Duodenal mucosa (tissue), 2 donors: Measurements from ENCODE around the gene COG7.
"Not testable (repeated sequence)": the region's sequence is repeated elsewhere in the genome, so short reads cannot be mapped to it uniquely, and the experiment has no call there.

ENCODE experiments used
- H3K27ac ChIP-seq: one replicate; pipeline ENCODE4 v1.7.0; 2013; ENCODE audit warnings: low read depth, low read length
- H3K27me3 ChIP-seq, 2 donors: one replicate each; pipeline ENCODE4 v1.7.0; 2013; ENCODE audit warnings: low read length in 2 of 2, control low read depth in 1 of 2; ENCODE audit not compliant: insufficient read depth in 2 of 2, control insufficient read depth in 1 of 2
- H3K36me3 ChIP-seq, 2 donors: one replicate each; pipeline ENCODE4 v1.7.0; 2013; ENCODE audit warnings: low read length in 2 of 2, control low read depth in 1 of 2; ENCODE audit not compliant: insufficient read depth in 2 of 2, control insufficient read depth in 1 of 2
- H3K4me1 ChIP-seq, 2 donors: one replicate each; pipeline ENCODE4 v1.7.0; 2013; ENCODE audit warnings: low read length in 2 of 2, control low read depth in 1 of 2; ENCODE audit not compliant: insufficient read depth in 2 of 2, control insufficient read depth in 1 of 2
- H3K4me3 ChIP-seq, 2 donors: one replicate each; pipeline ENCODE4 v1.7.0; 2013; ENCODE audit warnings: low read length in 2 of 2, low read depth in 1 of 2
- H3K9ac ChIP-seq, 2 donors: one replicate each; pipeline ENCODE4 v1.7.0; 2013; ENCODE audit warnings: low read length in 2 of 2, low read depth in 1 of 2
- H3K9me3 ChIP-seq, 2 donors: one replicate each; pipeline ENCODE4 v1.7.0; 2013; ENCODE audit warnings: low read length in 2 of 2, control low read depth in 1 of 2; ENCODE audit not compliant: control insufficient read depth in 1 of 2

Gene COG7

DNA sequence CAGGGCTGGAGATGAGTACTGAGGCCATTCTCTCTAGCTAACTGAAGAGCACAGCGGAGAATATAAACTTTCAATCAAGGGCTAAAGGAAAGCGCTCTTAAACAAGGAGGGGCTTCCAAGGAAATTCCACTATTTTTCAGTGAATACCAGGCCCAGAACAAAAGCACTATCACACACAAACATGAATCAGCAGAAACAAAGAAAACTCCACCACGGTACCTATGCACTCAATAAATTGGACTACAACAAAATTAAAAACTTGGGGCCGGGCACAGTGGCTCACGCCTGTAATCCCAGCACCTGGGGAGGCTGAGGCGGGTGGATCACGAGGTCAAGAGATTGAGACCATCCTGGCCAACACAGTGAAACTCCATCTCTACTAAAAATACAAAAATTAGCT lies 15.4 kb downstream of the COG7 start:
- H3K4me3 ChIP-seq, H3K9ac ChIP-seq, H3K9me3 ChIP-seq, H3K4me1 ChIP-seq, H3K27ac ChIP-seq, H3K27me3 ChIP-seq: not testable (repeated sequence)
- H3K36me3 ChIP-seq: peaks cover 12 to 55% of the 10 kb centered on the region in 2 donors

DNA sequence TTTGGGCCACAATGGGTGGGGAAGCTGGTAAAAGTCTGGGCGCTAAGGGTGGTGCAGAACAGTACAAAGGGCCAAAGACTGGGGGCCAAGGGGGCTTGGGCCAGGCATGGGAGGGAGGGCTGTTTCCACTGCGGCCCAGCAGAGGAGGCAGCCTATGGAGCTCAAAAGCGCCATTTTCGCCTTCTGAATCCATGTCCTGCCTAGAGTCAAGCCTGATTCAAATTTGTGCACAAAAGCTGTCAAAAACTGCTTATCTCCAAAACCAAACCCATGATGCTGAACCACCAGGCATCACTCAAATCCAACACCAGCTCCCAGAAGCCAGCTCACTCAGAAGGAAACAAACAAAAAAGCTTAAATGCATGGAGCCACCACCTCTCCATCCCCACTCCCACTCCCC lies 16.0 kb downstream of the COG7 start:
- Histone ChIP-seq H3K27me3 (no peaks in the 10 kb centered on the region), H3K4me3 (no peak overlapping the region), H3K9me3 (no peaks in the 10 kb centered on the region), H3K27ac (no peak overlapping the region), H3K9ac (no peak overlapping the region), H3K36me3 (peaks cover 13 to 55% of the 10 kb centered on the region in 2 donors), H3K4me1 (no peaks in the 10 kb centered on the region)

DNA sequence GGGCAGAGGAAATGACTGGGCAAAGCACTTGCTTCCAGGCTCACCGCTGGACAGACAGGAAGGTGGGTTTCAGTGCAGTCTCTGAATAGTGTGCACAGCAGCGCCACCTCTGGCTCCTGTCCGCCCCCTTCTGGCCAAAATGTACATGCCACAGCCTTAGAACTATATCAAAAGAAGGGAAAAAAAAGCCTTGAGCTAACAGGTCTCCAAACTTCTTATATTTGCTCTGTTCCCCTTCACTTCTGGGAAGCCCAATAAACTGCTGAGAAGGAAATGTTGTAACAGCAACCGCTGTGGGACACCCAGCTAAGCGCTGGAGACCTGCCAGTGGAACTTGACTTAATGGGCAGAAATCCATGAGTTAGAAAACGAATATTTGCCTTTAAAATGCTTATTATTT lies 17.5 kb downstream of the COG7 start:
- Histone ChIP-seq H3K9ac (no peak overlapping the region), H3K4me3 (no peak overlapping the region), H3K27ac (no peak overlapping the region), H3K9me3 (no peaks in the 10 kb centered on the region), H3K27me3 (no peaks in the 10 kb centered on the region), H3K4me1 (no peaks in the 10 kb centered on the region), H3K36me3 (peaks cover 13 to 51% of the 10 kb centered on the region in 2 donors)

GRCh38 chr16:23434380-23434779 lies 18.6 kb downstream of the COG7 start:
- H3K4me3 ChIP-seq: no peak overlapping the region
- H3K9me3 ChIP-seq: no peaks in the 10 kb centered on the region
- peaks cover 13 to 50% of the 10 kb centered on the region in 2 donors for H3K36me3 ChIP-seq
- H3K27me3 ChIP-seq: no peaks in the 10 kb centered on the region
- H3K27ac ChIP-seq: no peak overlapping the region
- H3K4me1 ChIP-seq: no peaks in the 10 kb centered on the region
- H3K9ac ChIP-seq: no peak overlapping the region

DNA sequence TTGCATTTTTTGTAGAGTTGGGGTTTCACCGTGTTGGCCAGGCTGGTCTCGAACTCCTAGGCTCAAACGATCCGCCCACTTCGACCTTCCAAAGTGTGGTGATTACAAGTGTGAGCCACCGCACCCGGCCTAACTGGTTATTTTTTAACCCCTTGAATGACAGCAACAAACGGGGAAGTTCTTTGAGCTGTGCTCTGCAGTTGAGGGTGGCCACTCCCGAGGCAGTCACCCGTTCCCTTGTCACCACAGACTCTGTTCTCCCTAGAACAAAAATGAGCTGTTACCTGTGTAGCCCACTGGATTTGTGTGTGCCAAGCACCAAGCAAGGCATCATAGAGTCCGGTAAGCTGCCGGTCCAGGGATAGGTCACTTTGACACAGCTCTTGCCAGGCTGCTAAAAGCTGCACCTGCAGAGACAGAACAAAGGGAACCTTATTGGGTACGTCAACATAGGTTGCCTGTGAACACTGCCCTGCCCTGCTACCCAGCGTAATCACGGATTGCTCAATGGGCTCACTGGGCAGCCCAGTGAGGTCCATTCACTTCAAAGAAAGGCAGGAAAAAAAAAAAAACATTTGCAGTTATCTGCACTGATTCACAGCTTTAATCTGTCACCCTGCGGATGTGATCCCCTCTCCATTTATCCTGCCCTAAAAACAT lies 19.6 kb downstream of the COG7 start:
- no peaks in the 10 kb centered on the region for H3K9me3 ChIP-seq
- peaks cover 13 to 45% of the 10 kb centered on the region in 2 donors for H3K36me3 ChIP-seq
- no peak overlapping the region for H3K9ac ChIP-seq
- no peaks in the 10 kb centered on the region for H3K27me3 ChIP-seq
- H3K27ac ChIP-seq: no peak overlapping the region
- no peaks in the 10 kb centered on the region for H3K4me1 ChIP-seq
- H3K4me3 ChIP-seq: no peak overlapping the region

DNA sequence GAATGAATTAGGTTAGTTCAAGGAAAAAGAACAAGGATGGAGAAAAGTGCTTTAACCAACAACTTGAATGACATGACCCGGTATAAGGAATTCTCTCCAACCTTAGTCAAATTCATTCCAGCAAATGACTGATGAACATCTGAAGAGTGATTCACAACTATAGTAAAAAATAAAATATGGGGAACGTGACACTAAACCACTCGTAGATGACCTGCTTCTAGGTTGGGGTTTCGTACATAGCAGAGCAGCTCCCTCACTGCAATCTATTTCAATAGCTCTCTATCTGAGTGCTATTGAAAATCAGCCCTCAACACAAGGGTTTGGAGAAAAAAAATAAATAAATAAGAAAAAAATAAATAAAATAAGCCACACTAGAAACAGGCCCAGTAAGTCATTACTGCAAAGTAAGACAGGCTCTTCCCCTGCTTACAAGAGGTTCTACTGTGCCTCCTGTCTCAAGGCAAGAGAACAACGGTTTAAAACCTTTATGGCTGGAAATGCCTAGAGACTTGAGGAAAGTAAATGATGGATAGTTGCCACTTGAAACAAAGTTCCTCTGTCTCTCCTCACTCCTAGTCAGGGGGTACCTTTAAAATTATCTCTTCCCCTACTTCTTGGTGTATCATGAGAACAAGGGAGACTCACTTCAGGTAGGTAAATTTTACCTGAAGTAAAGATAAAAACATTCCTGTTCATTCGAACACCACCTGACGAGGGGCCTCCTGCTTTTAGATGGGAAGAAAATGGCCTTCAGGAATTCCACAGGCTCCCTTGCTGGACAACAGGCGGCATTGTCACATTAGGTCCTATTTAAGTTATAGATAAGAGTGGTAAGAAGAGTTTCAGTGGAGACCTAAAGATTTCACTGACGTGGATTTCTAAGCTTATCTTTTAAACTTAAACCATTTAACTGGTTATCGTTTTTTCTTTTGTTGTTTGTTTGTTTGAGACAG lies 20.5 kb downstream of the COG7 start:
- H3K27ac ChIP-seq: no peak overlapping the region
- no peaks in the 10 kb centered on the region for H3K9me3 ChIP-seq
- no peak overlapping the region for H3K9ac ChIP-seq
- H3K36me3 ChIP-seq: peaks cover 13 to 43% of the 10 kb centered on the region in 2 donors
- H3K4me1 ChIP-seq: no peaks in the 10 kb centered on the region
- H3K4me3 ChIP-seq: no peak overlapping the region
- H3K27me3 ChIP-seq: no peaks in the 10 kb centered on the region

DNA sequence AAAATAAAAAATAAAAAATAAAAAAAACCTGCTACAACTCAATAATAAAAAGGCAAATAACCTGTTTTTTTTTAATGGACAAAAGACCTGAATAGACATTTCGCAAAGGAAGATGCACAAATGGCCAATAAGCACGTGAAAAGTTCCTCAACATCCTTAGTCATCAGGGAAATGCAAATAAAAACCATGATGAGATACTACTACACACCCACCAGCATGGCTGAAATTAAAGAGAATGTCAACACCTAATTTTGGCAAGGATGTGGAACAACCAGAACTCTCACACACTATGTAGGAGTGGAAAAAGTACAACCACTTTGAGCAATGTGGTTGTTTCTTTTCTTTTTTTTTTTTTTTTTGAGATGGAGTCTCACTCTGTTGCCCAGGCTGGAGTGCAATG lies 24.6 kb downstream of the COG7 start:
- Histone ChIP-seq H3K9me3 (no peaks in the 10 kb centered on the region), H3K4me3 (no peak overlapping the region), H3K27ac (no peak overlapping the region), H3K36me3 (peaks cover 9 to 35% of the 10 kb centered on the region in 2 donors), H3K27me3 (no peaks in the 10 kb centered on the region), H3K4me1 (peaks cover 3 to 5% of the 10 kb centered on the region in 2 donors), H3K9ac (no peak overlapping the region)

DNA sequence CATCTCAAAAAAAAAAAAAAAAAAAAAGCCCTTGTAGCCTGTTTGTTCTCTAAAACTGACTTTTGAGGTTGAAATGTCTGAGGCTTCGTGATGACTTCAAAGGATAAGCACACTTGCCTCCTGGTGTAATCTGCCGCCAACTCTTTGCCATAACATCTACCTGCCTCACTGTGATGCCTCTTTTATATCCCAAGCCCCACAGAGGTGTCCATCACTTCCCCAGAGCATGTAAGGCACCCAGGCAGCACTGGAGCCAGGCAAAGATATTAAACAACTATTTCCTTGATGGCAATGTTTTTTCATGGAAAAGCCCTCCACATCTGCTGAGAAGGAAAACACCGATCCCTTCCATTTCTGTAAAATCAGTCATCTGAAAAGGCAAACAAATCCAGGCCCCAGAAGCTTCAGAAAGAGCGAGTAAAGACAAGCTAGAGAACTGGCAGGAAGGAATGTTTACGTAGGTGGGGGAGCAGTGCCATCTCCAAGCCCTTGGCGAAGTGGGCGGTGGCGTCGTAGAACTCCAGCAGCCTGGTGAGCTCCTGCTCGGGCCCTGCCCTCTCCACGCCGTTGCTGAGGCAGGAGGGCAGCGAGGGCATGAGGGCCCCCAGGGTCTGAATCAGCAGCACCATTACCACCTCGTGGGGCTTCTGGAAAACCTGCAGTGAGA lies 28.6 kb downstream of the COG7 start:
- H3K4me3 ChIP-seq: no peak overlapping the region
- H3K9me3 ChIP-seq: no peaks in the 10 kb centered on the region
- no peak overlapping the region for H3K9ac ChIP-seq
- H3K27ac ChIP-seq: no peak overlapping the region
- H3K36me3 ChIP-seq: peaks cover 0 to 9% of the 10 kb centered on the region in 2 donors
- no peaks in the 10 kb centered on the region for H3K27me3 ChIP-seq
- H3K4me1 ChIP-seq: peaks cover 3 to 5% of the 10 kb centered on the region in 2 donors

- Histone ChIP-seq H3K9ac (peak overlapping the region in 1 of 2 donors; percentile 18), H3K27me3 (no peaks in the 10 kb centered on the region), H3K36me3 (peaks cover 0 to 10% of the 10 kb centered on the region in 2 donors), H3K9me3 (no peaks in the 10 kb centered on the region), H3K4me1 (peaks cover 3 to 5% of the 10 kb centered on the region in 2 donors), H3K4me3 (no peak overlapping the region), H3K27ac (peak overlapping the region; percentile 66)
Measured at GRCh38 chr16:23423496-23424049, 29.4 kb downstream of the COG7 start.
